ENCODE measurements around the gene EEPD1. TPM values are rescaled to one million over a fixed set of nuclear protein-coding genes. Genes with fewer than 3 reads are reported as not detected.

Gene EEPD1
- total RNA-seq, 1 donor from 2014 or later: 7.1 TPM

DNA sequence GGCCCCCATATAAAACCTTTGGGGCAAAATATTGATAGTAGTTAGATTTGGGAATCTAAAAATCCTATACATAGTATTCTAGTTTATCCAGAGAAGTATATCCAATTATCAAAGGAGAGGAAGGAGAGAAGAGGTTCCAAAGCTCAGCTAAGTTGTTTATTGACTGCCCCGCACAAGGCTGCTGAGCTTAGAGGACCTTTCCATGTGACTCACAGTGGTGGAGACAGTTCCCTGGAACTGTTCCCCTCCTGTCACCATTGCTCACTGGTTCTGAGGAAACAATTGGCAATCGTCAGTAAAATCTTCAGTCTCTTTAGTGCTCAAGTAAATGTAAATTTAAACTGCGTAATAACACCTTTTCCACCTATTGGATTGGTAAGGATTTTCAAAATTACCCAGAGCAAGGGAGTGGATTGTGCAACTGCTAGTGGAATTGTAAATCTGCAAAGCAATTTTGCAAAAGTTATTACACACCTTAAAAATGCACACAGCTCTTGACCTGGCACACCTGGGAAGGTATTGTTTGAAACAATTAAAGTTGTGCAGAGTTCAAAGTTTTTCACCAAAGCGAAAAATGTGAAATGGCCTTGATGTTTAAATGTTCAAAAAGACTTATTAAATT, 63.1 kb downstream of the EEPD1 start:
- Histone ChIP-seq H3K27me3 (ENCODE audit: low read depth) (no peaks in the 10 kb centered on the region), H3K4me3 (no peak overlapping the region), H3K9me3 (replicated peaks) (no peaks in the 10 kb centered on the region), H3K36me3 (no peaks in the 10 kb centered on the region), H3K27ac (replicated peaks) (no peak overlapping the region), H3K4me1 (peaks cover 36% of the 10 kb centered on the region)
- TF ChIP-seq CTCF (IDR thresholded peaks at IDR 0.05; ENCODE audit: borderline replicate concordance): no peak
- intact Hi-C loops (cut with micrococcal nuclease): no loop called here
- DNase-seq: no peak

DNA sequence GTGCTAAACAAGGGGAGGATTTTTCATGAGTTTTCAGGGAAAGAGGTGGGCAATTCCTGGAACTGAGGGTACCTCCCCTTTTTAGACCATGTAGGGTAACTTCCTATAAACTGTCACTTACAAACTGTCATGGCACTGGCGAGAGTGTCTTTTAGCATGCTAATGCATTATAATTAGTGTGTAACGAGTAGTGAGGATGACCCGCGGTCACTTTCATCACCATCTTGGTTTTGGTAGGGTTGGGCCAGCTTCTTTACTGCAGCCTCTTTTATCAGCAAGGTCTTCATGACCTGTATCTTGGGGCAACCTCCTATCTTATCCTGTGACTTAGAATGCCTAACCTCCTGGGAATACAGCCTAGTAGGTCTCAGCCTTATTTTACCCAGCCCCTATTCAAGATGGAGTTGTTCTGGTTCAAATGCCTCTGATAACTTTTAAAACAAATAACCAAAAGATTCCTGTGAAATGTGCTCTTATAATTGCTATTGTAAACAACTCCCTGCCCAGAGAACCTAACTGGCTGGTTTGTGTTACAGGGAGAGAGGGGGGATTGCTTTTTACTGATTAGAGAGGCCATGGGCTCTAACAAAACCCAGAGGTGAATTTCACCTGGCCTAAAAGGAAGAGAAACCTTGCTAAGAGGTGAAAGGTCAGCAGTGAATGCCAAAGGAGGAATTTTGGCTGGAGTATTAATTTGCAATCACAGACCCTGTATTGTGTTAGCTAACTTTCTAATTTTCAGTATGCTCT, 64.3 kb downstream of the EEPD1 start:
- Histone ChIP-seq H3K4me3 (no peak overlapping the region), H3K36me3 (no peaks in the 10 kb centered on the region), H3K9me3 (replicated peaks) (no peaks in the 10 kb centered on the region), H3K27ac (replicated peaks) (no peak overlapping the region), H3K4me1 (peaks cover 36% of the 10 kb centered on the region), H3K27me3 (ENCODE audit: low read depth) (no peaks in the 10 kb centered on the region)
- no peak for DNase-seq
- intact Hi-C loops (cut with micrococcal nuclease): no loop called here
- no peak for TF ChIP-seq CTCF (IDR thresholded peaks at IDR 0.05; ENCODE audit: borderline replicate concordance)

DNA sequence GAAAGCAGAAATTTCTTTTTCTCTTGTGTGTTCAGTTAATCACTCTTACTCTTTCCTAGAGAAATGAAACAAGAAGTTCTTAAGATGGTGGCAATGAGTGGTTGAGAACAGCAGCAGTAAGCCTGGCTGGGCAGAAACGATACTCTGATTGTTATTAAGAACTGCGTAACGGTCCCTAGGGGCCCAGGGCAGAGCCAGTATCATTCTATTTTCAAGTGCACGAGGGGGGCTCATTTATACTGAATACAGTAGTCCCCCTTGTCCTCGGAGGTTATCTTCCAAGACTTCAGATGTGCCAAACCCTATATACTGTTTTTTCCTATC, 64.9 kb downstream of the EEPD1 start:
- no peak overlapping the region for H3K4me3 ChIP-seq
- no peak for TF ChIP-seq CTCF (IDR thresholded peaks at IDR 0.05; ENCODE audit: borderline replicate concordance)
- peaks cover 36% of the 10 kb centered on the region for H3K4me1 ChIP-seq
- no peaks in the 10 kb centered on the region for H3K27me3 ChIP-seq (ENCODE audit: low read depth)
- H3K9me3 ChIP-seq (replicated peaks): no peaks in the 10 kb centered on the region
- no peak overlapping the region for H3K27ac ChIP-seq (replicated peaks)
- no peaks in the 10 kb centered on the region for H3K36me3 ChIP-seq
- intact Hi-C loops (cut with micrococcal nuclease): no loop called here
- DNase-seq: no peak

GRCh38 chr7:36219429-36219828, 66.4 kb downstream of the EEPD1 start:
- Histone ChIP-seq H3K36me3 (no peaks in the 10 kb centered on the region), H3K9me3 (replicated peaks) (no peaks in the 10 kb centered on the region), H3K4me3 (no peak overlapping the region), H3K27ac (replicated peaks) (no peak overlapping the region), H3K27me3 (ENCODE audit: low read depth) (no peaks in the 10 kb centered on the region), H3K4me1 (peaks cover 34% of the 10 kb centered on the region)
- intact Hi-C loops (cut with micrococcal nuclease): no loop called here
- DNase-seq: no peak
- TF ChIP-seq CTCF (IDR thresholded peaks at IDR 0.05; ENCODE audit: borderline replicate concordance): no peak

GRCh38 chr7:36223851-36224250, 70.8 kb downstream of the EEPD1 start:
- Histone ChIP-seq H3K9me3 (replicated peaks) (no peaks in the 10 kb centered on the region), H3K36me3 (no peaks in the 10 kb centered on the region), H3K27ac (replicated peaks) (no peak overlapping the region), H3K27me3 (ENCODE audit: low read depth) (no peaks in the 10 kb centered on the region), H3K4me1 (peaks cover 35% of the 10 kb centered on the region), H3K4me3 (no peak overlapping the region)
- intact Hi-C loops (cut with micrococcal nuclease): no loop called here
- TF ChIP-seq CTCF (IDR thresholded peaks at IDR 0.05; ENCODE audit: borderline replicate concordance): no peak
- DNase-seq: no peak
